Activated effector memory CD4-positive, alpha-beta T cell treated with Interleukin-2 at 50 U/mL for 16 hours (primary cell): ENCODE results near the gene UCN2.

Source experiments
- DNase-seq: peaks from one replicate; pipeline ENCODE4 v3.0.0-alpha.2; 2020

The UCN2 gene

DNA sequence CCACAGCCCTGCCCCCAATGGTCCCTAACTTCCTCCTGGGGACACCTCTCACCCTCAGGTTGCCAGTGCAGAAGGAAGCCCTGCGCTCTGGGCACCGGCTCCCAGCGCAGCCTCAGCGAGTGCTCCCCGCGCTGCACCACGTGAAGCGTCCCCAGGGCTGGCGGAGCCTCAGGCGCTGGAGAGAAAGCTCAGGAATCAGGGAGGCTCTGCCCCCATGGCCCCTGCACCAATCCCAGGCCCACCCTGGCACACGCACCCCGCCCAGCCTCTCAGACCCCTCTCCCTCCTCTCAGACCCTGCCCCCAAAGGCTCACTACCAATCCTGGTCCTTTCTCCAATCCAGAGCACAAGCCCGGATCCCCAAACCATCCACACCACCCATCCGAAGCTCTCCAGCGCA is 24.6 kb upstream of the UCN2 start:
- no peak for DNase-seq

DNA sequence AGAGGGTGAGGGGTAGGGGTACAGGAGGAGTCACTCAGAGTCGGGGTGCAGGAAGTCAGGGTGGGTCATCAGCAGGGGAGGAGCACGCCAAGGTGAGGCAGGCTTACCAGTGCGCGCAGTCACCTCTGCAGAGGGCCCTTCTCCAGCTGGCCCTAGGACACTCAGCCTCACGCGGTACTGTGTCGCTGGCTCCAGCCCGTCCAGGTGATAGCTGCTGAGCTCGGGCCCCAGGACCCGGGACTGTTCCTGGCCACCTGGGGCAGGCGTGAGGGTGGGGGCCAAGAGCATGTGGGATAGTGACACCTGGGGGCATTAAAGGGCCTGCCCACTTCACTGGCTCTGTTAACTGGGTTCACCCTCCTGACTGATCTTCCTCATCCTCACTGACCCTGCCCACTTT is 24.1 kb upstream of the UCN2 start:
- DNase-seq = no peak

DNA sequence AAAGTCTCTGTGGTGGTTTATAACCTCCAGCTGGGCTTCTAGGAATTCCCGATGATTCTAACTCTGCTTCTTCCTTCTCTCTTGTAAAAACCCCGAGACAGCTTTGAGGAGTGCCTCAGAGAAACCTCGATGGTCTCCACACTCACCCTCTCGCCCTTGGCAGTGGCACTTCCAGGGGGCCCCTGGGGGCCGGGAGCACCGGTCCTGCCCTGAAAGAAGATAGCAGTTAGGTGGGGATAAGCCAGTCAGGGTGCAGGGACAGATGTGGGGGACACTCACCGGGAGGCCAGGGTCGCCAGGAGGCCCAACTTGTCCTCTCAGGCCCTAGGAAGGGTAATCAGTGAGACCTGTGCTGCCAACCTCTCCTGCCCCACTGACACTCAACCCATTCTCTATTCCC is 21.8 kb upstream of the UCN2 start:
- DNase-seq = no peak

DNA sequence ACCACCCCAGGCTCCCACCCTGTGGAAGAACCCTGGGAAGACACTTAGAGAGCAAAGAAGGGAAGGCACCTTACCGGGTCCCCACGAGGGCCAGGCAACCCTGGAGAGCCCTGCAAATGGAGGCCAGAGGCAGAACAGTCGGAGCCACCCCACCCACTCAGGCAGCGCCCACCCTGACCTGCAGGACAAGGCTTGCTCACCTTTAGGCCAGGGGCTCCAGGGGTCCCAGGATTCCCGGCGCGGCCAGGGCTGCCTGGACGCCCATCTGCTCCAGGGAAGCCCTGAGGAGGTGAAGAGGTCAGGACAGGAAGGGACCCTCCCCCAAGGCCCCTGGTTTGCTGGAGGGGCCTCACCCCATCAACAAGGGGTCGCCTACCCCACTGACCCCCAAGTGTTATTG is 21.3 kb upstream of the UCN2 start:
- DNase-seq = no peak

DNA sequence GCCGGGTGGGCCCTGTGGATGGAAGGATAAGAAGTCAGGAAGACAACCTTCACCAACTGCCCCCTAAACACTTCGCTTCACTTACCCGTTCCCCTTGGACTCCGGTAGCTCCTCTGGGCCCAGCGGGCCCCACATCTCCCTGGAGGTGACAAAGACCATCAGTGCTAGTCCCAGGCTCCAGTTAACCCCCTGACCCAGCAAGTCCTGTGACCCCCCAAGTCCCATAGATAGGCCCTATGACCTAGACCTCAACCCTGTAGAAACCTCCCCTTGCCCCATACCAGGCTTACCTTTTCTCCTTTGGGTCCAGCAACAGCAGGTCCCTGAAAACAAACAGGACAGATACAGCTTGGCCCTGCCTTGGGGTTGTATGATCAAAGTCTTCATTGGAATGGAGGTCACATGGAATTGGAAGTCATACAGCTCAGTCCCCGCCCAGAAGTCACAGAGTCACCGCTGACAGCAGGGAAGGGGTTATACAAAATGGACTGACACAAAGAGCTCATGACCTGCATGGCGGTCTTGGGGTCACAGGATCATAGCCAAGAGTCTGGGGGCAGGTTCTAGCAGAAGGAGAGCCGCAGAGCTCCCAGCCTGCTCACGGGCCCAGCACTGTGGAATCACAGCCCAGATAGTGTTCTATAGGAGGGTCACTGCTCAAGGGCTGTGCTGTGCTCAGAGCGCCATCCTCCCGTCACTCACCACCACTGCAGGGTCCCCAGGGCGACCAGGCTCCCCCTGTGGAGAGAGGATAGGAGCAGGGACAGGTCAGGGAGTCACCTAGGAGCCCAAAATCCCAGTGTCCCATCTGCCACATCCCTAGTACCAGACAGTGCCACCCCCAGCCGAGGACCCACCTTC is 18.3 kb upstream of the UCN2 start:
- no peak for DNase-seq

DNA sequence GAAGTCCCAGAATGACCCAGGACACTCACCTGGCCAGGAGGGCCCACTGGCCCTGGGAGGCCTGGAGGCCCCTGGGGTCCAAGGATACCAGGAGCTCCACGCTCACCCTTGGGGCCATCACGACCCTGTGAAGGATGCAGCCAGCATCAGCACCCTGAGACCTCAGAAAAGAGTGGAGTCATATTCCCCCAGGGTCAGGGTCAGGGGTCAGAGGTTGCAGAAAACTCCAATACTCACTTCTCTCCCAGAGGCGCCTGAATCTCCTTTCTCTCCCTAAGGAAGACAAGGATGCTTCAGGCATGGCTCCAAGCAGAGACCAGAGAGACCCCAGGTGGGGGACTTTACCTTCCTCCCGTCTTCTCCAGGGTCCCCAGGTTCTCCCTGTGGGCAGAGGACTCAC is 13.1 kb upstream of the UCN2 start:
- DNase-seq = no peak

DNA sequence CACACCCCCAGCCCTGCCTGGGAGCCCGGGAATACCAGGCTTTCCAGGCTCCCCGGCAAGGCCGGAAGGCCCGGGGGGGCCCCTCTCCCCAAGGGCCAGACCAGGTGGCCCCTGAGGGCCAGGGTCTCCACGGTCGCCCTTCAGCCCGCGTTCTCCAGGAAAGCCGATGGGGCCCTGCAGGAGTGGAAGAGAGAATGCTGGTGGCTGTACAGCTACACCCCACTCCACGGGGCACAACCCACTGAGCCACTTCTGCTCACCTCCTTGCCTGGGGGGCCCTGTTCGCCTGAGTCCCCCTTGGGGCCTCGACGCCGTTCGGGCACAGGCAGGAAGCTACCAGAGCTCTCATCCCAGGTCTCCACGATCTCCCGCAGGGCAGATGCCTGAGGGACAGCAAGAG is 11.8 kb upstream of the UCN2 start:
- DNase-seq = no peak

DNA sequence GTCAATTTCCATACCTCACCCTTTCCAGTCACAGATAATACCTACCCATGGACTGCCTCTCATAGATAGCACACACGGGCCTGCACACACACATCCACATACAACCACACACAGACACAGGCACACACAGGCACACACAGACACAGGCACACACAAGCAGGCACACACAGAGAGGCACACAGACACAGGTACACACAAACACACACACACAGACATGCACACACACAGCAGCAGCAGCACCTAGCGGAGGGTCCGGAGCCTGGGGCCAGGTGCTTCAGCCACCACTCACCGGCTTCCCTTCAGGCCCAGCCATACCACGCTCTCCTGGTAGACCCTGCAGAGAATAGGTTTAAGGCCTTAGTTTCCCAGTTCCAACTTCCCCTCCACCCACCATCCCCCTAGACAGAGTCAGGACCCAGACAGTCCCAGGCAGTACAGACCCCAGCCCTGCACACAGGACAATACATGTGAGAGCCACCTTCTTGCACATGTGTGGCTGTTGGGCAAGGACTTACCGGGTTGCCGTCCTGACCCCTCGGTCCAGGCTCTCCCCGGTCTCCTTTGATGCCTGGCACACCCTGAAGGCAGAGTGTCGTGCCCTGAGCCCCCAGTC is 10.5 kb upstream of the UCN2 start:
- DNase-seq = no peak

DNA sequence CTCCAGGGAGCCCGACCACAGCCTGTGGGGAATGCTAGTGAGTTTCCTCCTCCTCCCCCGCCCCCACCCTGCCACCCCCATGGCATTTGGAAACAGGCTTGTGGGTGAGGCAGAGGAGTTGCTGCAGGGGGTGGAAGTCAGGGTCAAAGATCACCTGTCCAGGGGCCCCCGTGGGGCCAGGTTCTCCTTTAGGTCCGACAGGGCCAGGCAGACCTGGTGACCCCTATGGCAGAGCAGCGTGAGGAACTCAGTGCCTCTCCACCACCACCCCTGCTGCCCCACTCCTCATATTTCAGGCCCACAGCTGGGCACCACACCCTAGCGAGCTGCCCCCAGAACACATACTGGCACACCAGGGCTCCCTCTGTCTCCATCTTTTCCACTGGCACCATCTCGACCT is 8.9 kb upstream of the UCN2 start:
- DNase-seq = no peak

DNA sequence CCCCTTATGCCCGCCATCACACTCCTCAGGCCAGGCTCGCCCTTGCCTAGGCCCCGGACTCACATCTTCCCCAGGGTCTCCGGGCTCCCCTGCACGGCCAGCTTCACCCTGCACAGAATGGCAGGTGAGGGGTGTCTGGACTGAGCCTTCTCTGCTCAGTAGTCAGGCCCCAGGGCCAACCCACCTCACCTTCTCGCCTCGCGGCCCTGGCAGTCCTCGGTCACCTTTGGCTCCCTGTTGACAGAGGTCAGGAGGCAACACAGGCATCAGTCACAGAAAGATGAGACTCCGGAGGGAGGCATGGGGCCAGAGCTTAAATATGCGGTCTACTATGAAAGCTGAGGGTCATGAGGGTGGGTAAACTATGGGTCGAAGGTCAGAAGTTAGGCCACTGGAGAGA is 8.4 kb upstream of the UCN2 start:
- no peak for DNase-seq

DNA sequence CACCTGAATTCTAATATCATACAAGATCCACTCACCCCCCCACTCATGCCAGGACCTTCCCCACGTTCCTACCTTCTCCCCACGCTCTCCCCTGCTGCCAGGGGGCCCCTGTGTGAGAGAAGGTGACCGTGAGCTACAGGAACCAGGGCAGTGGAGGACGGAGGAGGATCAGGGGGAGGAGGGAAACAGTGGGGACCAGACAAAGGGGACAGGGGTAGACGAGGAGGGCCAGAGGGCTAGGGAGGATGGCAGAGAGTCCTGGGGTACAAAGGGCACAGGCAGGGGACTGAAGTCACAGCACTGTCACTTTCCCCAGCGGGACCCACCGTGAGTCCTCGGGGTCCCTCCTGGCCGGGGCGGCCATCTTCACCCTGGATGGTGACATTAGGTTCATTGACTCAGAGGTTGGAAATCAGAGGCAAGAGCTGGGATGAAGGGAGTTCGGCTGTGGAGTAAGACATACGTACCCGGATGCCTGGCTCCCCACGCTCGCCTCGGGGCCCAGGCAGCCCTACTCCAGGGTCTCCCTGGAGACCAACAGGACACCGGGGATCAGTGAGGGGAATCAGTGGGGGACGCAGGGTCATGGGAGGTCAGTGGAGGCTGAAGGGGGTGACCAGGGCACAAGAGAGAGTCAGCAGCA is 6.3 kb upstream of the UCN2 start:
- no peak for DNase-seq

DNA sequence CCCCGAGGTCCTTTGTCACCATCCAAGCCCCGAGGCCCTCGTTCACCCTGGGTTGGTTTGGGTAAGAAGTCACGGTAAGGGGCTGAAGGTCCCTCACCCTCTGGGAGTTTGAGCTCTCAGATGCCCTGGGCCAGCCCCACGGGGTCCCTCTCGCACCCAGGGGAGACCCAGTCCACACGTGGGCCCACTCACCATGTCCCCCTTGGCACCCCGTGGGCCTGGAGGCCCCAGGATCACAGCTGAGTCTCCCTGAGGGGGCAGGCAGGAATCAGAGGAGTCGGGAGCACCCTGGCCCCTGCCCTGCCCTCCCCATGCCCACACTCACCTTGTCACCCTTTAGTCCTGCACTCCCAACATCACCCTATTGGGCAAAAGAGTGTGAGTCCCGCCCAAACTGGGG is 5.8 kb upstream of the UCN2 start:
- DNase-seq = no peak

DNA sequence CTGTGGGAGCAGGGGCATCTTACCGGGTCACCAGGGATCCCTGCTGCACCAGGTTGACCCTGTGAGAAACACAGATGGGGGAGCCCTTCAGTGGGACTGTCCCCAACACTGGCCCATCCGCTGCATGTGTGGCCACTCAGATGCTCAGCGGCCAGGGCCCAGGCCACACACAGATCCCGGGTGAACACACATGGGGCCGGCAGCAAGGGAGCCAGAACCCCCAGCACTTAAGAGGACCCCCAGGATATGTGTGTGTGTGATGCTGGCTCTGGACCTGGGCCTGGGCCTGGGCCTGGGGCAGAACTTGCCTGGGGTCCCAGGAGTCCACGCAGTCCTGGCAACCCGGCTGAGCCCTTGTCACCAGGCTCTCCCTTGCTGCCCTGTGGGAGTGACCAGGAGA is 4.9 kb upstream of the UCN2 start:
- DNase-seq = no peak

DNA sequence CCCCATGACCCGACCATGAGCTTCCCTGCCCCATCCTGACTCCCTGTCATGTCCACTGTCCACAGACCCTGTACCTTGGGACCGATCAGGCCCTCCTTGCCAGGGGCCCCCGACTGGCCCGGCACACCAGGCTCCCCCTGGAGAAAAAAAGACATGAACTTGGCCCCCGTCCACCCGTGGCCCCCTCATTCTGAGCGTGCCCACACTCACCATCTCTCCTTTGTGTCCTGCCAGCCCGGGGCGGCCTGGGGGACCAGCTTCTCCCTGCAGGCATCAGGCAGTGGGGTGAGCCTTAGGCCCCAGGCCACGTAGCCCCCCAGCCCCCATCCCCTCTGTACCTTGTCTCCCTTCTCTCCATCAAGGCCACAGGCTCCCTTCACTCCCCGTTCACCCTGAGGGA is 3.9 kb upstream of the UCN2 start:
- no peak for DNase-seq

DNA sequence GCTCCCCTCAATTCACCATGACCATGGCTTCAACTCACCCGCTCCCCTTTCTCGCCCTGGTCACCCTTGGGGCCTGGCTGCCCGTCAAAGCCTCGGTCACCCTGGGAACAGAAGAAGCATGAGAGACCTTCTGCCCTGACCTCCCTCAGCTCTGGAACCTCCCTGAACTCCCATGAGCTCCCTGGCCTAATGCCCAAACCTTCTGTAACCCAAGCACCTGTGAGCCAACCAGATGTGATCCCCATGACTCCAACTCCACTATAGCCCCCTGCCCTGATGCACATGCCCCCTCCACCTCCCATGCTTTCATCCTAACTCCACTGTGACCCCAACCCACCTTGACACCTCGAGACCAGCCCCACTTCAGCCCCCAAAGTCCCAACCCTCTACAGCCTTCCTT is 3.5 kb upstream of the UCN2 start:
- no peak for DNase-seq

DNA sequence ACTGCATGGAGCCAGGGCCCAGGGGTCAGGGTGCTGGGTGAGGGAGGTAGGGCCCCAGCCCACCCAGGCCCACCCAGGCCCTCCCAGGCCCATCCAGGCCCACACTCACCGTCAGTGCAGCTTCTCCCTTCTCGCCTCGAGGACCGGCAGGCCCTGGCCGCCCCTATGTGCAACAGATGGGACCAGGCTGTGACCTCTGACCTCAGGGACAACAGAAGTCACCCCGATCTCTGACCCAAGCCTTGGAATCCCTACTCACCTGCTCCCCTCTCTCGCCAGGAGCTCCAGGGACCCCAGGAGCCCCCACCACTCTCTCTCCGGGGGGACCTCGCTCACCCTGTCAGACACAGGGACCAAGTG is 2.8 kb upstream of the UCN2 start:
- no peak for DNase-seq

DNA sequence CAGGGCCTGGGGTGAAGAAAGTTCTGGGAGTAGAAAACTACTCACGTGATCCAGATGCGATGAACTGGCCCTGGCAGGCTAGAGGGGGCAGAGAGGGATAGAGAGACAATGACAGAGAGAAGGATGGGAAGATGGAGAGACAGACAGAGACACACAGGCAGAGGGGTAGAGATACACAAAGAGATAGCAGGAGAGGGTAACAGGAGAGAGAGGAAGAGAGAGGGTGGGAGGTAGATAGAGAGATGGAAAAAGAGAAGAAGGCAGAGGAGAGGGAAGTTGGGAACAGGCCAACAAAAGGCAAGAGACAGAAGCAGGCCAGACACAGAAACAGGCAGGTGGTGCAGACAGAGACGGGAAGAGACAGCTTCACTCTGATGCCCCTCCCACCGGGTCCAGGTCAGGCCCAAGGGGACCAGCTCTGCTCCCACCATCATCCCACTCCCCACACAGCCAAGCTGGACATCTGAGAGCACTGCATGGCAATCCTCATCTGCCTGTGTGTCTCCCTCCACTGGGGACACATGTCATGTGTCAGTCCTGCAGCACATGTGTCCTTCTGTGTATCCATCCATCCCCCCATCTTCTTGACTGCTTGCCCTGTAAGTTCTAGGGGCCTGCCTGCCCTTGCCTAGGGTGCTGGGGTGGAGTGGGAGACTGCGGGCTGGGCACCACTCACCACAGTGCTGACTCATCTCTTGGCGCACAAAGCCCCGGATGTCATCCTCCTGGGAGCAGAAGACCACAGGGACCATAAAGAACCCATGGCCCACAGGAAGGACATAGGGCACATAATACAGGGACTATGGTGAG is 2.2 kb upstream of the UCN2 start:
- DNase-seq = no peak

DNA sequence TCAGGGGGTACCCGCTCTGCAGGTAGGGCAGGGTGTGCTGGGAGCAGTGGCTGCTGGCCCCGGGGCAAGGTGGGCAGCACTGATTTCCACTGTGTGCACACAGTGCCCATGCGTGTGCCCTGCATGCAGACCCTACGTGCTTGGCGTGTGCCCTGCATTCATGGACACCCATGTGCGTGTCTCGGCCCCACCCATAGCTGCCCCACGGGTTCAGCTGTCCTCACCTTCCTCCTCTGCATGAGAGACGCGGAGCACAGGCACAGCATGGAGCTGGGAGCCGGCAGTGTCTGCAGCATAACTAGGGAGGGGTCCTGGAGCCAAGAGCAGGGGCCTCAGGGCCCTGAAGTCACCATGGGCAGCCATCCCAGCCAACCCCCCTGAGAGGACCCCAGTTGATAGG is 1.6 kb upstream of the UCN2 start:
- no peak for DNase-seq

DNA sequence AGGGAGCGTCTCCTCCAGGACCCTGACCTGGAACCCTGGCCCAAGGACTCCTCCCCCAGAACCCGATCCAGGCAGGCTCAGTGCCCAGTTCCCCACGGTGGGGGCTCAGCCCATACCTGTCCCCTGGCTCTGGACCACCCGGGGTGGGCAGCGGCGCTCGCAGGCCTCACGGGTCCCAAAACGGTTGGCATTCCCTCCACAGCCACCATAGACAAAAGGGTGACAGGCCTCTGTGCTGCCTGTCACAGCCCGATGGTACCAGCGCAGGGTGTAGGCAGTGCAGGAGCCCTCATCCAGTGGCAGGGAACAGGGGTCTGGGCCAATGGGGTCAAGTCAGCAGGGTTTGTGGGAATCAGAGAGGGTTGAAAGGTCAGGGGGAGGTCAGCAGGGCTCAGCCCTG is 1.1 kb upstream of the UCN2 start:
- no peak for DNase-seq

DNA sequence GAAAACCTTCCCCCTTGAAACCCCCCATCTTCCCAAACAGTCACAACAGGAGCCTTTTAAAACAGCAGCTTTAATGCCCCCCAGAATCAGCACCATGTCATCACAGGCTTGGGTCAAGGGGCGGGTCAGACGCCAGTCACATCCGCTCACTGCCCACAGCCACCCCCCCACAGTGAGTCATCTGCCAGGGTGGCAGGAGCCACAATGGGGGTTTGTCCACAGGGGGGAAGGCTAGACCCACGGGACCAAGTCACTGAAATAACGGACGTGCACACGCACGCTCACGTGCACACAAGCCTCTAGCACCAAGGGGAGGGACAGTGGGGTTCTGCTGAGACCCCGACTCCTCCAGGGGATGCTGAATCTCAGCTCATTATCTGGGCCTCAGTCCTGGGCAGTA is 441 bp upstream of the UCN2 start:
- no peak for DNase-seq

DNA sequence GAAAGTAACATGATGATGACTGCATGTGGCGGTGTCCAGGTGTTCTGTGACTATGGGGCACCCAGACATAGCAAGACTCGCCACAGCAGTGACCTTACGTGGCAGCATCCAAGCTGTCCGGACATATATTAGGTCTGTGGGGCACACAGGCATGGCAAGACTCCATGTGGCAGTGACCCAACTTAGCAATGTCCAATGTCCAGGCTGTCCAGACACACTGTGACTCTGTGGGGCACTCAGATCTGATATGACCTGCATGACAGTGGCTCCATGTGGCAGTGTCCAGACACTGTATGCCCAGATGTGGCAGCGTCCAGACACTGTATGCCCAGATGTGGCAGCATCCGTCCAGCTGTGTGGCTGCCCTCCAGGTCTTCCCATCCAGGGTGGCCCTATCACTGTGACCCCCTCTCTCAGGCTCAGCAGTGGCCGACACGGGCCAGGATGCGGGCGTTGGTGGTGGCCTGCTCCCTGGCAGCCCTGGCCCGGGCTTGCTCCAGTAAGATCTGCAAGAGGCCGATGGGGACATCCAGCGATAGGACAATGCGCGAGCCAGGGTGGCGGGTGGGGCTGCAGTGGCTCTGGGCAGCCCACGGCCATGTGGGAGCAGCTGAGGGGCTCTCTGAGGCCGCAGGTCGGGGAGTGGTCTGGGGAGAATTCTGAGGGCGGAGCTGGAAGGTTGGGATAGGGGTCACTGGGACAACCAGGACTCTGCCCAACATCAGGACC is 1.1 kb downstream of the UCN2 start:
- DNase-seq = no peak

DNA sequence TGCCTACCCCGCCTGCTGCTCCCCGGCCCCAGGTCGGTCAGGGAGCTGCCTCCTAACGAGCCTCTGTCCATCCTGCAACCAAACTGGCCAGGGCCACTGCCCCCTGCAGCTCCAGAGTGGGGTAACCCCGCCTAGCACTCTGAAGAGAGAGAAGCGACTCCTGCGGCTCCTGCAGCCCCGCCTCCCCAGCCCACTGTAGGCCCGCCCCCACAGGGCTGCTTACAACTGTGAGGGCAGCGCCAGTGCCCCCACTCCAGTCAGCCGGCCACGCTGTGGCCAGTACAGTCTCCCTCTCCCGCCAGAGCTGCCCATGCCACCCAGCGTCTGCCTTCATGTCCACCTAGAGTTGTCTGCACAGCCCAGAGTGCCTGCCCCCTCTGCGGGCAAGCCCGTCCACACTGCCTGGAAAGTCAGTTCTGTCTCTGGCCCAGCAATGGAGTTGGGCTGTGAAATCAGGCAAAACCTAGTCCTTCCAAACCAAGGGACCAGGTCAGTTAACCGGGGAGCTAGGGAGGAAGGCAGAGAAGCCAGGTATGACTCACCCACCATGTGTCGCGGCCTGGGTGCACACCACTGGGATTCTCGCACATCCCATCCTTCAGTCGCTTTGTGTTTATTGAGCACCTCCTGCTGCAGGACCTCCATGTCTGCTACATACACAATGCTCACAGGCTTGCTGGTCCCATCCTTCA is 2.4 kb downstream of the UCN2 start:
- DNase-seq = no peak
